NCI-H1048 (cell line): ENCODE measurements around the gene M1AP.
"Not testable (repeated sequence)": the region's sequence is repeated elsewhere in the genome, so short reads cannot be mapped to it uniquely, and the experiment has no call there.

Experiments used
- DNase-seq: peaks from one replicate; lab custom pipeline; 2025; lab: John Stamatoyannopoulos, UW

The M1AP gene

DNA sequence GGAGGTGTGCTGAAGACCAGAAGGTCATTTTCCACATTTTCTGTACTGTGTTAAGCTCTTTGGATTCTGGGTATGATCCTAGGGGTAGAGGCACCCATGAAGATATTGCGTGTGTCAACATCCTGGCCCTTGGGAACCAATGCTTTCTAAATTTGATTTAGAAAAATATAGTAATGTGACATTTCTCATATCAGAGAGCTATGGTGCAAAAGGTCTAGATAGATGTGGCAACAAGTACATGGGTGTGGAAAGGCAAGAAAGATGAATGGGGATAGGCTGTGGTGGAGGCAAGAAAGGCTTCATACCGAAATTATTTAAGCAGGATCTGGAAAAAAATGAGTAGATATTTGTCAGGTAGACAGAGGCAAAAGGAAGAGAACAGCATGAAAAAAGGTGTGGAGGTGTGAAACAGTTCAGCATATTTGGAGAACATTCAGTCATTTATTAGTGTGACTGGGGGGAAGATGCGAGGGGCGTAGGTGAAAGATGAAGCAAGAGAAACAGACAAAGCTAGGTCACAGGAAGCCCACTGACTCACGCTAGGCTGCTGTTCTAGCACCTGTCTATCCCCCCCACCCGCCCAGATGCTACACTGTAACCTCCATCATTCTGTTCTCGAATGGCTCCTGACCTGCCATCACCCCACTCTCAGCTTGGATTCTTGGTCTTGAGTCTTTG, 81.9 kb downstream of the M1AP start:
- DNase-seq, result no peak

DNA sequence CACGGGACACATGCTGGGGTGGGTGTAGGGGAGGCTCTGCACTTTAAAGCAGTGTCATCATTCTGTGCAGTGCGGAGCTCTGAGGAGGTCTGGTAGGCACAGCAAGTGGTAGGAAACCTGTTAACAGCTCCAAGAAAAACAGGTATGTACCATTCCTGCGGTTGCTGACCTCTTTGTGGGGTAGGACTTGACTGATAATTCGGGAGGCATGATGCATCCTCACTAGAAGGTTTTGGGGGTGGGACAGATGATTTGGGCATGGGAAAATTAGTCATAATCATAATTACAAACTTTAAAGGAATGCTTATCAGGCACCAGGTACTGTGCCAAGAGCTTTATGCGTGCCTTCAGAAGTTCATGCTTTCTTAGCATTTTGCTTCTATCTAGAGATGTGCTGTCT, 83.9 kb downstream of the M1AP start:
- DNase-seq, result no peak

DNA sequence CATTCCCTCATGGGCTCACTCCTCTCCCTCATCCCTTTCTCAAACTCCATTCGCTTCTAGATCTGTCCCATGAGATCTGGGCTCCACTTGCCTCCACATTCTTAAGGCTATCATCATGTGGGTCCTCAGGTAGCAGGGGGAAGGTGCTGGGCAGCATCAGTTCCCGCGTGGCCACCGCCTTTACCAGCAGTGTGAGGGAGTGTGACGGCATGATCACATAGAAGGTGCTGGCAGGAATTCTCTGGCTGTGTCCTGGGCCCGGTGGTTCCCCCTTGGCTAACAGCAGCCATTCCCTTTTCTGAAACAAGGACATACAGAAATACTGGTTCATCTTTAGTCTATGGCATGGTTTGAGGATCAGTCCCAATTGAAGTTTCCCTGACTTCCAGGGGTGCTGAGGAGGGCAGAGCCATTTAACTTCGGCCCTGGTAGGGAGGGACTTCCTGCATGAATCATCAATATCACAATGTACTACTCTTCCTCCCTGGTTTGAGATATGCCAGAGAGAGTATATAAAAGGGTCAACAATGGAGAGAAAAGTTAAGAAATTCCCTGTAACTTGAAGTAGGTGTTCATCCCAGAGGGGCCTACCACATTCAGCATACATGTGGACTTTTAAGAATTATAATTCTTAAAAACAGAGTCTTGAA, 85.9 kb downstream of the M1AP start:
- no peak for DNase-seq

DNA sequence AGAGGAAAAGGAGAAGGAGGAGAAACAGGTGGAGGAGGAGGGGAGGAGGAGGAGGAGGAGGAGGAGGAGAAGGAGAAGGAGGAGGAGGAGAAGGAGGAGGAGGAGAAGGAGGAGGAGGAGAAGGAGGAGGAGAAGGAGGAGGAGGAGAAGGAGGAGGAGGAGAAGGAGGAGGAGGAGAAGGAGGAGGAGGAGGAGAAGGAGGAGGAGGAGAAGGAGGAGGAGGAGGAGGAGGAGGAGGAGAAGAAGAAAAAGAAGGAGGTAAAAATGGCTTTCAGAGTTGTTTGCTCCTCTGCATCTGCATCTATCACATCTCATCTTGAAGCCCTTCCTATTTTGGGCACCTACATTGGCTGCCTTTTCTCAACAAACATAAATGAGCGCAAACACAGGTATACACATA, 87.1 kb downstream of the M1AP start:
- DNase-seq, result not testable (repeated sequence)

DNA sequence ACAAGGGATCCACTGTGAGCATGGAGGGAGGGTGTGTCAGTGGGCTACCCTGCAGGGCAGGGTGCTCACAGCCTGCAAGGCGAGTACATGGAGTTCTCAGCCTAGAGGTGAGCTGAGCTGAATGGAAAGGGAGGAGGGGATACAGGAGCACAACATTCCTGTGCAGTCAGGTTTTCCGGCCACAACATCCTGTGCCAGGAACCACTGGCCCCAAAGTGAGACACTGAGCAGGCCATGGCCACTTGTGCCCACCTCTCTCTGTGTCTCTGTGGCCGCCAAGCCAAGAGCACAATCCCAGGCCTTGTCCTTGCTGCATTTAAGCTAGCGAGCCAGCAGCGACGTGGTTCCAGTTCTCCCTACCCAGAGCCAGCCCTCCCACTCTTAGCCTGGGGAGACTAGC, 87.5 kb downstream of the M1AP start:
- no peak for DNase-seq

DNA sequence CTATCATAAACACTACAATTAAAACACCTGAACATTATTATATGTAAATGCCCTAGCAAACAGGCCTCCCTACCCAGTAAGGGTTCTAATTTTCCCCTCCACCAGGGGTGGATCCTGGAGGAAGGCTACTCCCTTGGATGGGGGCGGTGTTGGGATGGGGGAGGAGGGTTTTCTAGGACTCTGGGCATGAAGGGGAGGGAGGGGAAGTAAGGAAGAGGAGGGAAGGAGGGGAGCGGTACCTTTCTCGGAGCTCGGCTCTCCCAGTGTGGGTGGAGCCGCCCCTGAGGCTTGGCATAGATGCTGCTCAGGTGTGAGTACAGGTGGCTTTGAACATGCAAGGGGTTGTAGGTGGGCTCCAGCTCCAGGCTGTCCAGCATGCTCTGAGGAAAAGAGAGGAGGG, 88.2 kb downstream of the M1AP start:
- DNase-seq, result no peak

GRCh38 chr2:74558284-74559230, 89.6 kb downstream of the M1AP start:
- DNase-seq, result no peak

DNA sequence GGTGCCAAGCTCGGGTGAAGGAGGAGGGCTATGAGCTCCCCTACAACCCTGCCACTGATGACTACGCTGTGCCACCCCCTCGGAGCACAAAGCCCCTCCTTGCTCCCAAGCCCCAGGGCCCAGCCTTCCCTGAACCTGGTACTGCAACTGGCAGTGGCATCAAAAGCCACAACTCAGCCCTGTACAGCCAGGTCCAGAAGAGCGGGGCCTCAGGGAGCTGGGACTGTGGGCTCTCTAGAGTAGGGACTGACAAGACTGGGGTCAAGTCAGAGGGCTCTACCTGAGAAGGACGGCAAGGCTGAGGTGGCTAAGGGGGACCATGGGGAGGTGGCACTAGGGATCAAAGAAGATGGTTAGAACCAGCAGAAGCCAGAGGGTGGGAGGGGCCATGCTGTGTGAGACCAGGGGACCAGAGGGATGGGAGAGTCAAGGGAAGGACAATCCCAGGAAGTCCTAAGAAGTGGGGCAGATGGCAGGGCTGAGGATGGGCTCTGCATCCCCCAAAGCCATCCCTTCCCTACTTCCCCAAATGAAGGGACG, 91.2 kb downstream of the M1AP start:
- DNase-seq, result no peak

DNA sequence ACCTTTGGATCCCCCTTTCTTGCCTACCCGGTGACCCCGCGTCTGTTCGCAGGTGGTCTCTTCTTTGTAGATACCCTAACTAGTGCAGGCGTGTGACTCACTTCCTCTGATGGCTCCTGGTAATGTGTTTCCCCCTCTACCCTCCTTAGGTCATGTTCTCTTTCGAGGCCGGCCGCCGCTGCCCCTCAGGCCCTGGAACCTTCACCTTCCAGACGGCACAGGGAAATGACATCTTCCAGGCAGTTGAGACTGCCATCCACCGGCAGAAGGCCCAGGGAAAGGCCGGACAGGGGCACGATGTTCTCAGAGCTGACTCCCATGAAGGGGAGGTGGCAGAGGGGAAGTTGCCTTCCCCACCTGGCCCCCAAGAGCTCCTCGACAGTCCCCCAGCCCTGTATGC, 92.0 kb downstream of the M1AP start:
- no peak for DNase-seq

GRCh38 chr2:74555610-74556103, 92.5 kb downstream of the M1AP start:
- no peak for DNase-seq

- no peak for DNase-seq
These were observed 93.2 kb downstream of the M1AP start for GRCh38 chr2:74554820-74555531.

DNA sequence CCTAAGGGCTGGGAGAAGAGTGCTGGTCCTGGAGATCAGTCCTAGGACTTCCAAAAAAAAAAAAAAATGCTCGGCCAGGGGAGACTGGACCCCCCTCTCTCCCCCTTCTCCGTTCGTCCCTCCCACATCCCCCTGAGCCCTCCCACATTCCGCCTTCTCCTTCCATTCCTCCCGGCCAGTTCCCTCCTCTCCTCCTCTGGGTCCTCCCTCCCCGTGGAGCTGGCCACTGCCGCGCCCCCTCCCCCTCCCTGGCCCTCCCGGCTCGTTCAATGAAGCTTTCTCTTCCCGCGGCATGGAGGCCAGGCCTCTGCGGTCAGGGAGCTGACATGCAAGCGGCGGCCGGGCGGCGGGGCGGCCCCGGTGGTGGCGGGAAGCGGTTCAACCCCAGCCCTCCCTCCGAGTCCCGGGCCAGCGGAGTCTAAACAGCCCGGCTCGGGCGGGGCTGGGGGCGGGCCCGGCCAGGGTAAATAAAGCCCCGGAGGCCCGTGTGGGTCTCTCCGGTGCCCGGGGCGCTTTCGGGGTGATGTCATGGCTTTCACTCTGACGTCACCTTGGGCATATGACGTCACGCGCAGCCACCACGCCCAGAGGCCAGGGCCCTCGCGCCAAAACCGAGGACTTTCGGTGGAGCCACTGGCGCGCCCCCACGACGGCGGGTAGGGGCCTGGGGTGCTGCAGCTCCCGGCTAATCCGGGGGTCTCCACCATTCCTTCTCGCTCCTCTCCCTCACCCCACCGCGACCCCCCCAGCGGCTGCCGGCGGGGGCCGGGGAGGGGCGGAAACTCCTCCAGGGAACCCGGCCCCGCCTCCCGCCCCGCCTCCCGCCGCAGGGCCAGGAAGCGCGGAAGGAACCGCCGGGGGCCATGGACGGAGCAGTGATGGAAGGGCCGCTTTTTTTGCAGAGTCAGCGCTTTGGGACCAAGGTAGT, 94.0 kb downstream of the M1AP start, which contains the start of the genes DOK1 and LOXL3:
Gene DOK1 (plus strand): TSS at position 829 of the 928 bp plus-strand sequence. CDS start 35 bp downstream, at position 864.
Gene LOXL3 (minus strand): TSS at position 51 of the 928 bp plus-strand sequence. CDS start 1,308 bp downstream, outside the sequence.
- DNase-seq, result no peak

GRCh38 chr2:74552914-74553811, 95.0 kb downstream of the M1AP start:
- DNase-seq, result no peak

DNA sequence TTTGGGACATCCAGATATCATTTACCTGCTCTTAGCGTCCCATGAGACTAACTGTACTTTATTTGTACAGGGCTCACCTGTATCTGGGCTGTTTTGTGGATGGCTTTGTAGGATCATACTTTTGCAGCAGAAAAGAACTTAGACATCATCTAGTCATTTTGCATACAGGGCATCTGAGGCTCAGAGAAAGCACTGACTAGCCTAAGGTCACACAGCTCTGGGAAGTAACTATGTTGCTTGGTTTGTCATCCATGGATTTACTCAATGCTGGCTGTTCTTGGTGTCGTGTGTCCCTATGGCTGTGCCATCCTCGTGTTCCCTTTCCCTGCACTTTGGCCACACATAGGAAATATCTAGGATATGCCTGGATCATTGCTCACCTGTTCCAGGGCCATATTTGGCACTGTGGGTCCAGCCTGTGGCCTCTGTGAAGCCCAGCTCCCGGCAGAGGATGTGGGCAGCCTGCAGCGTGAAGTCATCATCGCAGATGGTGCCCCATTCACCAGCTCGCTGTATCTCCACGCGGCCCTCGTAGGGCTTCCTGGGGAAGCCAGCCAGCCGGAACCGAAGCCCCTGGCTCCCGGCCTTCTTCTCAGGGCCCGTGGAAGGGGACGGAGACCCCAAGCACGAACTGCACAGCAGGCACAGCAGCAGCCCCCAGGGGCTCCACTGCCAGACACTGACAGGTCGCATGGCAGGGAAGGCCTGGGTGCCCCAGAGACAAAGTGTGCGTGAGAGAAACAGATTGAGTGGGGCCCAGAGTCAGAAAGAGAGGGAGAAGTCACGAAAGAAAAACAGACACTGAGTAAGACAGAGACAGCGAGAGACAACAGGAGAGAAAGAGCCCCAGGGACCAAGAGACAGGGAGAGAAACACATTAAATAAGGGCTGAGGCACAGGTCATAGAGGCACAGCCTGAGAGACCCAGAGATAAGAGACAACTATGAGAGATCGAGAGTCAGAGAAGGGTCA, 95.9 kb downstream of the M1AP start:
- no peak for DNase-seq

DNA sequence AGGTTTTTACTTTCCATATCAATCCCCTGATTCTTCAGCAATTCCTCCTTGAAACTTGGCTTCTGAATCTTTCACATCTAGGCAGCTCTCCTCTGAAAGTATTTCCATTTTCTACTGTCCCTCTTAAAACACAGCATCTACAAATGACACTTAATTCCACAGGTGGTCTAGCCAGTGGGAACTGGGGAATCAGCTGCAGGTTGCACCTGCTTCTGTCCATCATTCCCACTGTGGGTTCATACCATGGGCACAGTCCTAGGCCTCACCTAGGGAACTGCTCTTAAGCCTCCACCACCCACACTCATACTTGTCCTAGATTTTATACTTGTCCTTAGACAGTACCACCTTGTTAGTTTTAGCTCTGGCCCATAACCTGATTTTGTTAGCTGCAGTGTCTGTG, 96.6 kb downstream of the M1AP start:
- no peak for DNase-seq

DNA sequence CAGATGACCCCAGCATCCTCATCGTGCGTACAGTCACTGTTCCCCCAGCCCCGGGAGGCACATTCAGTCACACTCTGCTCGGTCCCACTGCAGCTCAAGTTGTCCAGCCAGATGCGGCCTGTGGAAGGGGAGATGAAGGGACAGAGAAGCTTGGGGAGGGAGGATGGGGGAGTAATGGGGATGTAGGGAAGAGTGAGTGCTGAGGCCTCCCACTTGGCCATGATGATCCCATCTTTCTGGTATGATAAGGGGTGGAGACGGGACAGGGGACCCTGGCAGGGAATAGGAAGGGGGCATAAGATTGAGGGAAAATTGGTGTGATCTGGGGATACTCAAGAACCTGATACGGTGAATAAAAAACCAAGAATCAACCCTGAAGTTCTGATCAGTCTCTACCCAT, 97.9 kb downstream of the M1AP start:
- DNase-seq, result no peak

GRCh38 chr2:74548900-74549826, 99.0 kb downstream of the M1AP start:
- DNase-seq, result no peak
